ENCODE data around the gene DNASE2. TPM values are rescaled to one million over a fixed set of nuclear protein-coding genes. Genes with fewer than 3 reads are reported as not detected.

Gene DNASE2
- total RNA-seq, 1 experiment from 2014 or later, result 78.9 TPM

GRCh38 chr19:12825254-12826131 lies 55.8 kb downstream of the DNASE2 start:
- Histone ChIP-seq H3K36me3 (ENCODE audit: control insufficient read depth, insufficient read depth, low read length) (no peaks in the 10 kb centered on the region), H3K4me1 (ENCODE audit: control insufficient read depth, insufficient read depth, low read length) (no peaks in the 10 kb centered on the region), H3K4me3 (ENCODE audit: low read depth in 2 of 2, low read length in 2 of 2) (no peak overlapping the region), H3K9me3 (ENCODE audit: control insufficient read depth, insufficient read depth, low read depth, low read length) (no peaks in the 10 kb centered on the region), H3K27me3 (ENCODE audit: control insufficient read depth, insufficient read depth, low read length) (no peaks in the 10 kb centered on the region), H3K27ac (ENCODE audit: low read length) (no peak overlapping the region)
- no peak for TF ChIP-seq REST (IDR thresholded peaks at IDR 0.05; ENCODE audit: insufficient read depth in 1 of 2, low read depth in 2 of 2, low read length in 1 of 2)
- TF ChIP-seq SIN3A (IDR thresholded peaks at IDR 0.05; ENCODE audit: borderline replicate concordance, insufficient read depth, low read depth, low read length), result no peak
- TF ChIP-seq TCF7L2 (IDR thresholded peaks at IDR 0.05; ENCODE audit: low read depth, low read length), result no peak
- TF ChIP-seq CTCF (IDR thresholded peaks at IDR 0.05), result no peak; the same call in 1 of the 2 replicates
- TF ChIP-seq POLR2AphosphoS5 (IDR thresholded peaks at IDR 0.05; ENCODE audit: low read depth, low read length), result no peak
- DNase-seq (ENCODE audit: low read depth, low spot score) (no peak), ATAC-seq (no peak)
- ChIA-PET CTCF (interaction anchor here (0.5 to 0.7 kb wide), 2 partner anchors 50 to 165 kb away, joined by 4 to 10 read pairs; no protein-coding TSS in a partner anchor), POLR2A (no interaction called here)
- intact Hi-C loops (cut with micrococcal nuclease; ENCODE audit: unreplicated experiment), result no loop called here
- BruUV-seq (replicated peaks), result no TSS peak
- in situ Hi-C loops (cut with HindIII; ENCODE audit: low pct_unique_long_range_greater_than_20kb, low sequenced_read_pairs), result no loop called here

Small RNA genes lying within 50 kb of the gene (microRNA-seq; reads per million reads assigned to microRNA genes)
- gene MIR5695 (ENCODE audit: unreplicated experiment) (not detected), gene MIR6794 (ENCODE audit: unreplicated experiment) (not detected)

Other genes with a start within 250 kb of the DNASE2 start
- gene MAN2B1, start 214.7 kb downstream of the DNASE2 start, total RNA-seq (2021; ENCODE audit: unreplicated experiment), result 43.0 TPM
- 10.8 TPM for gene WDR83, start 214.6 kb downstream of the DNASE2 start, total RNA-seq (2021; ENCODE audit: unreplicated experiment)
- 76.9 TPM for gene DHPS, start 199.6 kb downstream of the DNASE2 start, total RNA-seq (2021; ENCODE audit: unreplicated experiment)
- not detected for gene GNG14, start 193.5 kb downstream of the DNASE2 start, total RNA-seq (2021; ENCODE audit: unreplicated experiment)
- 12.4 TPM for gene FBXW9, start 184.8 kb downstream of the DNASE2 start, total RNA-seq (2021; ENCODE audit: unreplicated experiment)
- 83.3 TPM for gene TNPO2, start 157.5 kb downstream of the DNASE2 start, total RNA-seq (2021; ENCODE audit: unreplicated experiment)
- gene TRIR, start 146.8 kb downstream of the DNASE2 start, total RNA-seq (2021; ENCODE audit: unreplicated experiment), result 143 TPM
- gene GET3, start 144.0 kb downstream of the DNASE2 start, total RNA-seq (2021; ENCODE audit: unreplicated experiment), result 69.9 TPM
- gene BEST2, start 129.7 kb downstream of the DNASE2 start, total RNA-seq (2021; ENCODE audit: unreplicated experiment), result not detected
- 14.3 TPM for gene HOOK2, start 105.9 kb downstream of the DNASE2 start, total RNA-seq (2021; ENCODE audit: unreplicated experiment)
- gene JUNB, start 90.0 kb downstream of the DNASE2 start, total RNA-seq (2021; ENCODE audit: unreplicated experiment), result 49.7 TPM
- gene PRDX2, start 79.6 kb downstream of the DNASE2 start, total RNA-seq (2021; ENCODE audit: unreplicated experiment), result 61.0 TPM
- 24.8 TPM for gene THSD8, start 79.4 kb downstream of the DNASE2 start, total RNA-seq (2021; ENCODE audit: unreplicated experiment)
- 44.9 TPM for gene RNASEH2A, start 74.9 kb downstream of the DNASE2 start, total RNA-seq (2021; ENCODE audit: unreplicated experiment)
- 2.4 TPM for gene RTBDN, start 46.9 kb downstream of the DNASE2 start, total RNA-seq (2021; ENCODE audit: unreplicated experiment)
- gene MAST1, start 42.9 kb downstream of the DNASE2 start, total RNA-seq (2021; ENCODE audit: unreplicated experiment), result 3.1 TPM
- 0.10 TPM for gene KLF1, start 5.8 kb upstream of the DNASE2 start, total RNA-seq (2021; ENCODE audit: unreplicated experiment)
- gene GCDH, start 9.7 kb upstream of the DNASE2 start, total RNA-seq (2021; ENCODE audit: unreplicated experiment), result 15.6 TPM
- gene SYCE2, start 37.8 kb upstream of the DNASE2 start, total RNA-seq (2021; ENCODE audit: unreplicated experiment), result 1.6 TPM
- 80.3 TPM for gene FARSA, start 52.3 kb upstream of the DNASE2 start, total RNA-seq (2021; ENCODE audit: unreplicated experiment)
- 1,060 TPM for gene CALR, start 57.2 kb upstream of the DNASE2 start, total RNA-seq (2021; ENCODE audit: unreplicated experiment)
- gene RAD23A, start 64.4 kb upstream of the DNASE2 start, total RNA-seq (2021; ENCODE audit: unreplicated experiment), result 111 TPM
- 36.7 TPM for gene GADD45GIP1, start 75.8 kb upstream of the DNASE2 start, total RNA-seq (2021; ENCODE audit: unreplicated experiment)
- gene DAND5, start 88.1 kb upstream of the DNASE2 start, total RNA-seq (2021; ENCODE audit: unreplicated experiment), result 0.54 TPM
- 144 TPM for gene NFIX, start 114.0 kb upstream of the DNASE2 start, total RNA-seq (2021; ENCODE audit: unreplicated experiment)
- gene LYL1, start 221.4 kb upstream of the DNASE2 start, total RNA-seq (2021; ENCODE audit: unreplicated experiment), result 0.23 TPM
- 52.0 TPM for gene TRMT1, start 235.3 kb upstream of the DNASE2 start, total RNA-seq (2021; ENCODE audit: unreplicated experiment)
- 129 TPM for gene NACC1, start 236.8 kb upstream of the DNASE2 start, total RNA-seq (2021; ENCODE audit: unreplicated experiment)